Activated CD4-positive, alpha-beta T cell treated with anti-CD3 and anti-CD28 coated beads, Interleukin-2, amount 50 U/mL, for 4 hours (primary cell): ENCODE measurements around the gene NEU2.
A peak's percentile ranks its signal among the peaks of the same experiment; 100 is the strongest.

Experiments used
- DNase-seq, 2 experiments: peaks; one replicate each; pipeline ENCODE4 v3.0.0-alpha.2; 2020

Gene NEU2

DNA sequence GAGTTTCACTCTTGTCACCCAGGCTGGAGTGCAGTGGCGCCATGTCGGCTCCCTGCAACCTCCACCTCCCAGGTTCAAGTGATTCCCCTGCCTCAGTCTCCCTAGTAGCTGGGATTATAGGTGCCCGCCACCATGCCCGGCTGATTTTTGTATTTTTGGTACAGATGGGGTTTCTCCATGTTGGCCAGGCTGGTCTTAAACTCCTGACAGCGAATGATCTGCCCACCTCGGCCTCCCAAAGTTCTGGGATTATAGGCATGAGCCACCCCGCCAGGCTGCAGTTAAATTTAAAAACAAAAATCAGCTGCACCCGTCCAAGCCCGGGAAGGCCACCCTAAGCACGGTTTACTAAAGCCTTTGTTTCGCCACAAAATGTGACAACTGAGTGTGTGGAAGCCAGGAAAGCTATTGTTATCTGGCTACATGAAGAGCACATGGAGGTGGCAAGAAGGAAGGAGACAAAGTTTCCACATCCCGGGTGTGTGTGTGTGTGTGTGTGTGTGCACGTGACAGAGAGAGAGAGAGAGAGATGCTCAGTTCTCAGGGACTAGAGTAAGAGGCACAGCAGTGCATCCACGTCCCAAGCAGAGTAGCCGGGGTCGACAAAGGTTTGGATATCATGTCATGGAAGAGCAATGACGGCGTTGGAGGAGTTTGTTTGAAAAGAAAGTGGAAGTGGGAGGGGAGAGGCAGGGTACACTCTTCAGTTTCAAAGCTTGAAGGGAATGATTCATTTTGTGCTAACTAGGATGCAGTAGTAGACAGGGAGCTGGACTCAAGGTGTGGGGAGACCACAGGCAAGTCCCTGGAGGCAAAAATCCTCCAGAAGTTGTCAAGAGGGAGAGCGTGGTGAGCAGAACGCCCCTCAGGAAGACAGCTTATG is 47.7 kb downstream of the NEU2 start:
- no peak for DNase-seq

DNA sequence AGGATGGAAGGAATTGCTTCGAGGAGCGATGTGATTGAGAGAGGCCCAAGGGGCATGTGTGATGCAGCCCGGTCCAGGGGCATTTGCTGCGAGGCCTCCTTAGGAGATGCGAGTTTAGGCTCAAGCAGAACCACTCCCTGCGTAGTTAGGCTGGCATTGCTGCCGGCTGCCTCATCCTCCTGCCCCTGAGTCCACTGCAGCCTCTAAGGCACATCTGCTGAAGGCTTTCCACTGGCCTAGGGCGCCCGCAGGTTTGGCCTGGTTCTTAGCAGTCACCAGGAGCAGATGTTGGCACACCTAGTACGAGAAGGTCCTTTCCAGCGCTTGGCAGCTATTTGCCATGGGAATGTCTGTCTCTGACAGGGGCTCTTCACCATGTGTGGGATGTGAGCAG is 48.4 kb downstream of the NEU2 start:
- DNase-seq = no peak

DNA sequence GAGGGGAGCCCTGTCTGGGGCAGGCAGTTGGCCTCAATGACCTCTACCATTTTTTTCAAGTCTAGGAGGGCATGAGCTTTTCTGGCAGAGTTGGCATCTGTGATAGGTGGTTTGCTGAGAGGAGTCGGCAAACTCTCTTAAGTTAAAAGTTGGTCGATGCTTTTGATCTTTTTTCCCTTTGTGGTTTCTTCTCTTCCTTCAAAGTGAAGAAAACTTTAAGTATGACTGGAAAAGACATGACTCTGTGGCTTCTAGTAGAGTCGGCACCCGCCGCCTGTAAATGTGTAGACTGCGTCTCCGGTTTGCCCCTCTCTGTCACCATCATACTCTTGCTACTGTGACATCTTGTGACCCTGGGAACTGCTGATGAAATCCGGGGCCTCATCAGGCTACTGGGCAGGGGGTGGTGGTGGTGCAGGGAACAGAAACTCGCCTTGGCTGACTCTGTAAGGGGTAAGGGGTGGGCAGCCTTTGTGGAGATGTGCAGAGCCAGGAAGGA is 48.8 kb downstream of the NEU2 start:
- peak; percentile 56 for DNase-seq

DNA sequence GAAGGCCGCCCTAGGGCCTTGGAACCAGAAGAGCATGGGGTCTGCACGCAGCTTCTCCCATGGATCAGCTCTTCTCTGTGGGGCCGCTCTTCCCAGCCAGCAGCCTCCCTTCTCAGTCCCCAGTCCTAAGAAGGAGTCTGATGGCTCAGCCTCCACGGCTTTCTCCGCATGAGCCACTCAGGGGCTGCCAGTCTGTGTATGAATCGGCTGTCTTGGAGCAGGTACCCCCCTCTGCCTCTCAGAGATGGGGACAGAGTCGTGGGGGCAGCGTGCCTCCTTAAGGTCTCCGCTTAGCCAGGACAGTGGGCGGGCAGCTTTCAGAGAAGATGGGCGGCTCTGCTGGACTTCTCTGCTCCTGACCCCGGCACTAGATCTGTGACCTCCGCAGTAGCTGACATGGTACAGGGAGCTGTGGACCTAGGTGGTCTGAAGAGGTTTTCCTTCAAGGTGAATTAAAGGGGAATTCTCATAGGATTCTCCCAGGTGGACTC is 49.3 kb downstream of the NEU2 start:
- DNase-seq = no peak

DNA sequence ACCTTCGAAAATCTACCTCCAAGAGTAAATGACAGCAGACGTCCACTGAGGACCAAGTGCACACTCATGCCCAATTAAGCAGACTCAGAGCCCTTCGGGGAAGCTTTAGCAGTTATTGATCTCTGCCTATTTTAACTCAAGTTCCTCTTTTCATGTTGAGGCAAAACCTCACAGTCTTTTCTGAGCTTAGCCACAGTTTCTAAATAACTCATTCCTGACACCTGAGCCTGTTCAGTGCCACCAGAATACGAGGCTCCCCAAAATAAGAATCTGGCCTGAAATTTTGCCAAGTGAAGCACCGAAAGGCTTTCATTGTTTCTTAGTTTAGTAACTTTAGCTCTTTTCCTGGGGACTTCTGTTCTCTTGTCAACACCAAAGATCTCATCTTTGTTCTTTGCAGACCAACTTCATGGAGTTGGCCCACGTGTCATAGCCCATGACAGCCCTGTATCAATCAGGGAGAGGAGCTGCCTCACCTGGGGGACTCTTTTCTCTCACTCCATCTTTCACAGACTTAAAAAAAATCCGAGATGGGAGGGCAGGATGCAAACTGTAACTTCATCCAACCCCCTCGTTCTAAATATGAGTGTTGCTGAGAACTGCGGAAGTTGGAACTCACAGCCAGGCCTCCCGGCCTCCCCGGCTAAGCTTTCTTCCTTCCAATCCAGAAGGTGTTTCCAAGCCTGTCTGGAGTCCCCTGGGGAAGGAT is 49.9 kb downstream of the NEU2 start:
- DNase-seq = no peak

DNA sequence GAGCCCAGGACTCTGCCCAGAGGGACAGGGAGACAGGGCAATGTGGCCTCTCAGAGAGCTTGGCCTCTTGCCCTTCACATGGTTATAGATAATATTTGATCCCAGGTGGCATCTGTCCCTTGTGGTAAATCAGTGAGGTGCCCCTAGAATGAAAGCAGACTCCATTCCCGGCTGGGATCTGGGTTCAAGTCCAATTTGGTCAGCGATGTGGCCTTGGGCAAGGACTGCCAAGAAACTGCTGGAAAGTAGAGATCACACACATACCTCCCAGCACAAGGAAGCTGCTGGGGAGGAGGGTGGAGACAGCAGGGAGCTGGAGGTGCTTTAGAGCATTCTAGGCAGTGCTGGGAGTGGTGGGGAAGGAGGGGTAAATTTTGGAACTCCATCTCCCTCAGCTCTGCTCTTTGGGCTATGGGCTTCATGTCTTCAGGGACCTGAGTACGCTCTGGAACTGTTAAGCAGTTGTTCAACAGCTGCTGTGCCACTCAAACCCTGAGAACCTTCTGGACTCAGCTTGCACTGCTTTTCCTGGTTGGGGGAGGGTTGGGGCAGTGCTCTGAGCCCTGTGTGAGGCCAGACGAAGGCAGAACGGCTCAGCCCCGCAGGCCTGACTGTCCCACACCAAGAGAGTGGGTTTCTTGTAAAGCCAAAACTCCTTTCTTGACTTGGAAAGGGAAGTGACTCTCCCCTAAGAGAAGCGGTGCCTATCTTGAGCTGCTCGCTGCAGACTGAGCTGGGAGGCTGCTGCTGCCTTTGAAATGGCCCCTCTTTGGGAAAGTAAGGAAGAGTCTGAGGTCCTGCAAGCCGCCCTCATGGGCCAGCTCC is 50.7 kb downstream of the NEU2 start:
- DNase-seq = no peak

DNA sequence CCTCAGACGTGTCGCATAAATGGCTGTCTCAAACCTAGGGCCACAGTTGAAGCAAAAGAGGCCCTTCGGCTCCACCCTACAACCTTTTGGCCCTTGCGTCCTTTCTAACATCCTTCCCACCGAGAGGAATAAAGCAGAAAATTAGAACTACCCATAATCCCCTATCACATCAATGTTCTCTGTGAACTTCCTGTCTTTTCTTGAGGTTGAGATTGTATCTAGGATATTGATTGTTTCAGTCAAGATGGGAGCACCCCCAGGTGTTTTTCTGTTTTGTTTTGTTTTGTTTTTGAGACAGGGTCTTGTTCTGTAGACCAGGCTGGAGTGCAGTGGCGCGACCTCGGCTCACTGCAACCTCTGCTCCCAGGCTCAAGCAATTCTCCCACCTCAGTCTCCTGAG is 51.3 kb downstream of the NEU2 start:
- DNase-seq = no peak

DNA sequence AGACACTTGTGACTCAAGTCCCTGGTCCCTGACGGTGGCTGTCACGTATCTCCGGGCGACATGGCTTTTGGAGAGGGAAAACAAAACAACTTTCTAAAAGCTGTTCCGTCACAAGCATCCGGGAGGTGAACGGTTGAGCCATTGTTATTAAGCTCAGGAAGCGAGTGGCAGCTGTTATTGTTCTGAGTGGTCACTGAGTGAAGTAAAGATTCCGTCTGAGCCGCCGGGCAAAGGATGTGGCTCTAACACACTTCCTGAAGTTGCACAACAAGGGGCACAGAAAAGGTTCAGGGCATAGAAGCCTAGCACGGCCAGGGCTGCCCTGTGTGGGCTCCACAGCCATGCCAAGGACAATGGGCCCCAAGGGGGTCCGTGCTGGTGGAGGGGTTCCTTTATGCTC is 52.0 kb downstream of the NEU2 start:
- no peak for DNase-seq
